SIG-M5 treated with dmso at 0.1 percent for 504 hours (cell line): ENCODE measurements around the gene ZNF518A.
"Not testable (repeated sequence)": the region's sequence is repeated elsewhere in the genome, so short reads cannot be mapped to it uniquely, and the experiment has no call there.

ENCODE experiments used
- DNase-seq: peaks from one replicate; lab custom pipeline; 2025; ENCODE audit not compliant: unreplicated experiment; lab: John Stamatoyannopoulos, UW

Gene ZNF518A

GRCh38 chr10:96136810-96137209 lies 6.7 kb downstream of the ZNF518A start:
- no peak for DNase-seq

DNA sequence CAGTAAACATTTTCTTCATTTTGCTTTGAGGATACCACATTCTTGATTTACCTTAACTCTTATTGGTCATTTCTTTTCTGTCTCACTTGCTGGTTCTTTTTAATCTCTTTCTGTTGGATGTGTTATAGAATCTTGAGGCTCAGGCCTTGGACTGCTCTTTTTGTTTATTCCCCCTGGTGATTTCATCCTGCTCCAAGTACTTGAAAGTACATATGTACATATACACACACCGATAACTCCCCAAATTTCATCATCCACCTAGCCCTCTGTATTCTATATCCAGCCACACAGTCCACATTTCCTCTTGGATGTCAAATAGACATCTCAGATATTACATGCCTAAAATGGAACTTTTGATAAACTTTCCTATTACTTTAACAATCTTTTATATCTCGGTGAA lies 7.5 kb downstream of the ZNF518A start:
- no peak for DNase-seq

GRCh38 chr10:96138102-96138501 lies 8.0 kb downstream of the ZNF518A start:
- no peak for DNase-seq

DNA sequence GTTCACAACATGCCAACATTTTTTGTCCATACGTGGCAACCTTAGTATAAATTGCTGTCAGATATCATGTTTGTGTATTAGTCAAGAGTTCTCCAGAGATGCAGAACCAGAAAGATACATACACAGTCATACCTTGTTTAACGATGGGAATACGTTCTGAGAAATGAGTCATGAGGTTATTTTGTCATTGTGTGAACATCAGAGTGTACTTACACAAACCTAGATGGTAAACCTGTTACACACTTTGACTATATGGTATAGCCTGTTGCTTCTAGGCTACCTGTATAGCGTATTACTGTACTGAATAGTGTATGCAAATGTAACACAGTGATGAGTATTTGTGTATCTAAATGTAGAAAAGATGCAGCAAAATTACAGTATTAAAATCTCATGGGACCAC lies 22.3 kb downstream of the ZNF518A start:
- no peak for DNase-seq

DNA sequence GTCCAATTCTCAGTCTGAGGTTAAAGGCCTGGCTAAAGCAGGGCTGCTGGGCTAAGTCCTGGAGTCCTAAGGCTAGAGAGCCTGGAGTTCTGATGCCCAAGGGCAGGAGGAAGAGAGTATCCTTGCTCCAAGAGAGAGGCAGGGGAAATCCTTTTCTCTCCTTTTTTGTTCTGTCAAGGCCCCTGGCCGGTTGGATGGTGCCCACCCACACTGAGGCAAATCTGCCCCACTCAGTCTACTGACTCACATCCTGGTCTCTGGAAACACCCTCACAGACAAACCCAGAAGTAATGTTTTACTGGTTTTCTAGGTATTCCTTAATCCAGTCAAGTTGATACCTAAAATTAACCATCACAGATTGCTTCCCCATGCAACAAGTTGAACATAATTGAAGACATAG lies 23.0 kb downstream of the ZNF518A start:
- DNase-seq, result no peak

GRCh38 chr10:96165726-96166125 lies 35.6 kb downstream of the ZNF518A start:
- no peak for DNase-seq

DNA sequence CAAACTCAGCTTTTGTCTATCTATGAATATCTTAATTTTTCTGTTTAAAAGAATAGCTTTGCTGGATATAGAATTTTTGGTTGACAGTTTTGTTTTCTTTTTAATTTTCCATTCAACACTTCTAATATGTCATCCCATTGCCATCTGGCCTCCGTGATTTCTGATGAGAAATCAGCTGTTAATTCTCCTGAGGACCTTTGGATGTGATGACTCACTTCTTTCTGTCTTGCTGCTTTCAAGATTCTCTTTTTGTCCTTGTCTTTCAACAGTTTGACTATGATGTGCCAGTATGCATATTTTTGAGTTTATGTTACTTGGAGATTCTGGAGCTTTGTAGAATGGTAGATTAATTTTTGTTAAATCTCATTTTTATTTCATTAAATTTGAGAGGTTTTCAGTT lies 38.4 kb downstream of the ZNF518A start:
- no peak for DNase-seq

DNA sequence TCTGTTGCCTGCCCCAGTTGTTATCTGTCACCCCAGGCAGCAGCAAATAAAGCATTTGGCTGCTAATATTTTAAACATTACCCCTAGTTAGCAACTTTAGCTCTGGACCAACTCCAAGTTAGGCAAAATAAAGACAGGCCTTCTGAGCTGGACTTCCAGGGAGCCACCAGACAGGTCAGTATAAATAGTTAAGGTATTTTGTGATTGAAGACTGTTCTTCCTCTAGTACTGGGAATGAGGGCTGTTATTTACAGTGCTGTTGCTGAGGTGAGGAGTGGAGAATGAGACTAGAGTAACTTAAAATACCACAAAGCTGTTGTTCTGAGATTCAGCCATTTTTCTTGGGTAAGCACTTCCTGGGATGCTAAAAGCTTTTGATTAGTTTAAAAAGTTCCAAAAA lies 40.1 kb downstream of the ZNF518A start:
- DNase-seq, result no peak

DNA sequence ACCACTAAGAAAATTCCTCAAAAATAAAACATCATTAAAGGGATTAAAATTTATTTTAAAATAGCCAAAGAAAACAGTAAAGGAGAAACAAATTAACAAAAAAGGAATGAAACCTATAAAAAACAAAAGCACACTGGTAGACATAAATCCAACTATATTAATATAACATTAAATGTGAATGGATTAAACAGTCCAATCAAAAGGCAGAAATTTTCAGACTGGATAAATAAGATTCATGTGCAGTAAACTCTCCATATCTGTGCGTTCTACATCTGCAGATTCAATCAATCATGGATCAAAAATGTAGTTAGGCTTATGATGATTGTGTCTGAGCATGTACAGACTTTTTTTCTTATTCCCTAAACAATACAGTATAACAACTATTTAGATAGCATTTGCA lies 42.6 kb downstream of the ZNF518A start:
- DNase-seq, result no peak

DNA sequence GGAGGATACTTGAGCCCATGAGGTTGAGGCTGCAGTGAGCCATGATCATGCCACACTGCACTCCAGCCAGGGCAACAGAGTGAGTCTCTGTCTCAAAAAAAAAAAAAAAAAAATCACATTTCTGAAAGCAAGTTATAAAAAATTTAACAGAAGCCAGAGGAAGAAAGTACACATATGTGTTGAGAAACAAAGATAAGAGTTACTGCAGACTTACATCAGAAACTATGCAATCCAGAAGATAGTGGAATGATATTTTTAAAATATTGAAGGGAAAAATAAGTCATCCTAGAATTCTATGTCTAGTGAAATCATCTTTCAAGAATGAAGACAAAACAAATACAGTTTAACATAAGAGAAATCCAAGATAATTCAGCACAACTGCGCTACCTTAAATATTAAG lies 46.9 kb downstream of the ZNF518A start:
- no peak for DNase-seq

DNA sequence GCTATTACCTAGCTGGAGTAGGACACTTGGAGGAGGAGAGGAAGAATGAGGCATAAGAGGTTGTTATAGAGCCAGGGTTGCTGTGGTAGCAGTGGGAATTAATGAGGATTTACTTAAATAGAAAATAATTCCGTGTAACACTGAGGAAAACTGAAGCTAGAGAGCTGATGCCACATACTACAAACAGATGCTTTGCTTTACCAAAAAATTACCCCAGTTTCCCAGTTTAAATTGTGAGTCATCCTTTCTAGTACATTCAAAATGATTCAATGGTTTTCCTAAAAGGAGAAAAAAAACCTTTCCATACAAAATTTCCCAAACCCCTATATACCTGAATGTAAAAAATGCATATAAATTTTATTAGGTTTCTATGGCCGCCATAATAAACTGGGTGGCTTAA lies 58.3 kb downstream of the ZNF518A start:
- no peak for DNase-seq

DNA sequence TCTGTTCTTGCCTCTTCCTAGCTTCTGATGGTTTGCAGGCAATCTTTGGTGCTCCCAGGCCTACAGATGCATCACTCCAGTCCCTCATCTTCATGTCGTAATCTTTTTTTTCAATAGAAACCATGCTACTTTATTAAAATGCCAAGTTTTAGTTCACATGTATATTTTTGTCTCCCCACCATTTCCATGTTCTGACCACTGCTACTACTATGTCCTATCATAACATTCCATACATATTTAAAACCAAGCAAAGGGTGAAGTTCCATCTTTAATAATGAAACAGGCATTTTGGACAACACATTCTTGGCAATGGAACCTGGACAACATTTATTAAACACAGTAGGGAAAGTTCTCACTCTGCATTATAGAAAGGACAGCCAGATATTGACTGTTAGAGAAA lies 58.8 kb downstream of the ZNF518A start:
- no peak for DNase-seq

DNA sequence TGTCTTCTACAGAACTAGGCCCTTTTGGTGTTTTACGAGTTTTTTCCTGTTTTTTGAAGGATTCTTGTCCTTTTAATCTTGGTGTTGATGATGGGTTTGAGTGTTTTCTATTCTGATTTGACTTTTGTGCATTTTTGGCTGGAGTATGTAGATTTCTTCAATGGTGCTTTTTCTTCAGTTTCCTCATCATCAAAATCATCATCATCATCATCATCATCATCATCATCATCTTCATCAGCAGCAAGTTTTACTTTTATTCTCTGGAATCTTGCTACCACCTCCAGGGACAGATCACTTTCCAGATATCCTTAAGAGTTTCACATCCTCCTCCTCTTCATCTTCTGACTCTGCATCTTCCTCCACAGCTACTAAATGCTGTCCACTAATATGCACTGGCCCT lies 59.4 kb downstream of the ZNF518A start:
- DNase-seq, result not testable (repeated sequence)

DNA sequence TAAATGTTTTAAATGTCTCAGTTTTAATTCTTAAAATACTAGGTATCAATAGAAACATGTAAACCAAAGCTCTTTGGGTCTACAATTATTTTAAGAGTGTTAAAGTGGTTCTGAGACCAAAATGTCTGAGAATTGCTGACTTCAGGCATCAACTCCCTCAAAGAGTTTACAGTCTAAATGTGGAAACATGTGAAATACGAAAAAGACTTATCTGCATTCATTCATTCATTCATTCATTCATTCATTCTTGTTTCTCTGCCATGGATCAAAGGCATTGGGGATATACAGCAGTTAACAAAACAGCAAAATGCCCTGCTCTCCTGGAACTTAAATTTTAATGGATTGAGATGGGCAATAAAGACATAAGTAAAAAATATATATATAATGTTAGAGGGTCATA lies 71.4 kb downstream of the ZNF518A start:
- no peak for DNase-seq

DNA sequence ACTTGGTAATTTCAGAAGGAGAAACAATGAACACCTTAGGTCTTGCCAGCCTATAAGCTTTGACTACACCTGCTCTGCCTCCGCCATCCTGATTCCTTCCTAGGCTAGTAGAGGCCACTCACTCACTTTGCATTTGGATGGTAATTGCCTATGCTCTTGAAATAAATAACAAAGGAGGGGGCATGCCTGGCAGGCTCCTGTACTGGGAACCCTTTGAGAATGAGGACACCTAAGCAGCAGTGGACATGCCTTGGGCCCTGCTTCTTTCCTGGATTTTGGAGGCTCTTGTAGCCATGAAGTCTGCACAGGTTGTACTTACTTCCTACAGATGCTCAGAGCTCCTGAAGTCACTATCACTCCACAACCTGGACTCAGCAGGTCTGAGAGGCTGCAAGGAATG lies 75.5 kb downstream of the ZNF518A start:
- DNase-seq, result no peak

DNA sequence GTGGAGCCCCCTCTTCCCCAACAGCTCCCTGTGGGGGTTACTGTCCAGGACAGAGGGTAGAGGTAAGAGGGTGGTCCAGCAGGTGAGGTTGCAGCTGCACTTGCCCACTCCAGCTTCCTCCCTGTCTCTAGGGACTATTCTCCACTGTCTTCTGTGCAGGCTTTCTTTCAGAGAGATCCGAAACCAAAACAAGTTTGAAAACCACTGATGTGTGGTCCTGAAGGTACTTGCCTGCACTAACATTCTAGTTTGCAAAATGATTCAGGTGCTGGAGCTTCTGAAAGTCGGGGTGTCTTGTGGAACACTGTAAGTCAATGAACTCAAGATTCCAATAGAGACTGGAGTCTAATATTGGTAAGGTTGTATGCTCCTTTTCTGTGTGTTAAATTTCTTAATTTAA lies 78.2 kb downstream of the ZNF518A start:
- no peak for DNase-seq

- DNase-seq, result no peak
Observed at GRCh38 chr10:96208946-96209345, 78.8 kb downstream of the ZNF518A start.

GRCh38 chr10:96211764-96212163 lies 81.7 kb downstream of the ZNF518A start:
- peak; percentile 16 for DNase-seq

- DNase-seq, result no peak
Observed at GRCh38 chr10:96212911-96213310, 82.8 kb downstream of the ZNF518A start.
